ENCODE measurements around the gene RAB6B.

The RAB6B gene

GRCh38 chr3:133930341-133930933 is 34.8 kb upstream of the RAB6B start:
- DNase-seq = no peak

GRCh38 chr3:133928903-133929607 is 33.4 kb upstream of the RAB6B start:
- DNase-seq = no peak

- no peak for DNase-seq
Observed at GRCh38 chr3:133928136-133928893, 32.6 kb upstream of the RAB6B start.

GRCh38 chr3:133927540-133928066 is 31.9 kb upstream of the RAB6B start:
- DNase-seq = peak; percentile 81 to 82

GRCh38 chr3:133926736-133927539 is 31.3 kb upstream of the RAB6B start:
- no peak for DNase-seq

GRCh38 chr3:133925960-133926735 is 30.5 kb upstream of the RAB6B start:
- no peak for DNase-seq

GRCh38 chr3:133924041-133924440 is 28.4 kb upstream of the RAB6B start:
- no peak for DNase-seq

- DNase-seq = no peak
Observed at GRCh38 chr3:133921592-133921991, 25.9 kb upstream of the RAB6B start.

- DNase-seq = no peak
Observed at GRCh38 chr3:133917144-133917543, 21.5 kb upstream of the RAB6B start.

GRCh38 chr3:133915685-133916658 is 20.3 kb upstream of the RAB6B start:
- no peak for DNase-seq

- no peak for DNase-seq
Observed at GRCh38 chr3:133914839-133915600, 19.3 kb upstream of the RAB6B start.

GRCh38 chr3:133910422-133910821 is 14.7 kb upstream of the RAB6B start:
- DNase-seq = no peak

- no peak for DNase-seq
Observed at GRCh38 chr3:133905376-133905775, 9.7 kb upstream of the RAB6B start.

- no peak for DNase-seq
Observed at GRCh38 chr3:133901847-133902246, 6.2 kb upstream of the RAB6B start.

GRCh38 chr3:133901083-133901482 is 5.4 kb upstream of the RAB6B start:
- no peak for DNase-seq

- DNase-seq = no peak
Observed at GRCh38 chr3:133899311-133899710, 3.6 kb upstream of the RAB6B start.

- no peak for DNase-seq
Observed at GRCh38 chr3:133897547-133897946, 1.9 kb upstream of the RAB6B start.

GRCh38 chr3:133896002-133896761 is 500 bp upstream of the RAB6B start:
- no peak for DNase-seq
